ENCODE measurements around the gene PLXNA4.

DNA sequence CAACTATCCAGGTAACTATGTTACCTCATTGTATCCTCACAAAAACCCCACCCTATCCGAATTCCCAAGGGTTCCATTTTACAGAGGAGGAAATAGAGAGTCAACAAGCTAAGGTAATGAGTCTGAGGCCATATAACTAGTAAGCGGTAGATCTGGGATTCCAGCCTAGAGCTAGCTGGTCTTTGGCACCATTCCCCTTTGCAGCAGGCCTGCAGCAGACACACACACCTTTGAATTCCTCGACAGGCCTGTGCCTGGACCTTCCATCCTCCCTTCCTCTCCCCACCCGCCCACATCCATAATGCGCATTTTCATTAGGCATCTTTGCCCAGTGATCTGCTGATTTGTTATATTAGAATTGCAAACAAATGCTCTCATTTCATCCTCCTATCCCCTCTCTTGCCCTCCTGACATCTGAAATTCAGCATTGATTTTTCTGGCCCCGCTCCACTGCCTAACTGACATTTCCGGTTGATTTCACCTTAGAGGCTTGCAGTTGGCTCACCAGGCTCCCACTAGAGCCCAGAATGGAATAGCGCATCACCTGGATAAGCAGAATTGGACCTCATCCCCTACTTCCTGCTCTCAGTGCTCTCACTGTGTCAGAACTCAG is 129.5 kb downstream of the PLXNA4 start:
- TF ChIP-seq, protein P1, sequence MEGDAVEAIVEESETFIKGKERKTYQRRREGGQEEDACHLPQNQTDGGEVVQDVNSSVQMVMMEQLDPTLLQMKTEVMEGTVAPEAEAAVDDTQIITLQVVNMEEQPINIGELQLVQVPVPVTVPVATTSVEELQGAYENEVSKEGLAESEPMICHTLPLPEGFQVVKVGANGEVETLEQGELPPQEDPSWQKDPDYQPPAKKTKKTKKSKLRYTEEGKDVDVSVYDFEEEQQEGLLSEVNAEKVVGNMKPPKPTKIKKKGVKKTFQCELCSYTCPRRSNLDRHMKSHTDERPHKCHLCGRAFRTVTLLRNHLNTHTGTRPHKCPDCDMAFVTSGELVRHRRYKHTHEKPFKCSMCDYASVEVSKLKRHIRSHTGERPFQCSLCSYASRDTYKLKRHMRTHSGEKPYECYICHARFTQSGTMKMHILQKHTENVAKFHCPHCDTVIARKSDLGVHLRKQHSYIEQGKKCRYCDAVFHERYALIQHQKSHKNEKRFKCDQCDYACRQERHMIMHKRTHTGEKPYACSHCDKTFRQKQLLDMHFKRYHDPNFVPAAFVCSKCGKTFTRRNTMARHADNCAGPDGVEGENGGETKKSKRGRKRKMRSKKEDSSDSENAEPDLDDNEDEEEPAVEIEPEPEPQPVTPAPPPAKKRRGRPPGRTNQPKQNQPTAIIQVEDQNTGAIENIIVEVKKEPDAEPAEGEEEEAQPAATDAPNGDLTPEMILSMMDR (IDR thresholded peaks at IDR 0.05; ENCODE audit: low read depth, low read length), result no peak
- no peak for TF ChIP-seq EZH2phosphoT487 (IDR thresholded peaks at IDR 0.05; ENCODE audit: low read depth)
